MM.1S (cell line): ENCODE data around the gene GNG3.
"Not testable (repeated sequence)": the region's sequence is repeated elsewhere in the genome, so short reads cannot be mapped to it uniquely, and the experiment has no call there.

Source experiments
- DNase-seq: peaks from one replicate; pipeline ENCODE4 v3.0.0-alpha.2; 2015
- H2AFZ ChIP-seq: fragments of 300-600 bp; sonication (generic); 2 replicates; pipeline ENCODE4 v1.6.0; 2016; ENCODE audit warnings: antibody characterized with exemption, low read length
- H3F3A ChIP-seq: fragments of 300-600 bp; sonication (generic); 2 replicates; pipeline ENCODE4 v1.6.1; 2016; ENCODE audit warnings: mild to moderate bottlenecking, antibody characterized with exemption, low read length, moderate library complexity, mixed read lengths; ENCODE audit not compliant: insufficient read depth
- H3K27ac ChIP-seq: fragments of 300-600 bp; sonication (generic); 2 replicates; pipeline ENCODE4 v1.5.1; 2016; ENCODE audit warnings: mild to moderate bottlenecking, low read length
- H3K27me3 ChIP-seq: fragments of 300-600 bp; sonication (generic); replicated peaks from 2 replicates; pipeline ENCODE4 v1.6.0; 2016; ENCODE audit warnings: low read length; ENCODE audit not compliant: insufficient read depth
- H3K36me3 ChIP-seq: fragments of 300-600 bp; sonication (generic); replicated peaks from 2 replicates; pipeline ENCODE4 v1.6.1; 2016; ENCODE audit warnings: mild to moderate bottlenecking, low read length, mixed read lengths; ENCODE audit not compliant: insufficient read depth
- H3K4me1 ChIP-seq: fragments of 300-600 bp; sonication (generic); 2 replicates; pipeline ENCODE4 v1.6.1; 2016; ENCODE audit warnings: low read length, mixed read lengths
- H3K4me2 ChIP-seq: fragments of 300-600 bp; sonication (generic); 2 replicates; pipeline ENCODE4 v1.6.0; 2016; ENCODE audit warnings: low read depth, low read length
- H3K4me3 ChIP-seq: fragments of 300-600 bp; sonication (generic); 2 replicates; pipeline ENCODE4 v1.5.1; 2016; ENCODE audit warnings: low read length, mixed read lengths
- H3K79me2 ChIP-seq: fragments of 300-600 bp; sonication (generic); 2 replicates; pipeline ENCODE4 v1.6.1; 2016; ENCODE audit warnings: mixed run types, low read length, mixed read lengths
- H3K9ac ChIP-seq: fragments of 300-600 bp; sonication (generic); 2 replicates; pipeline ENCODE4 v1.6.1; 2016; ENCODE audit warnings: low read length, mixed read lengths
- H3K9me2 ChIP-seq: fragments of 300-600 bp; sonication (generic); replicated peaks from 2 replicates; pipeline ENCODE4 v1.6.1; 2016; ENCODE audit warnings: mild to moderate bottlenecking, low read length, mixed read lengths; ENCODE audit not compliant: insufficient read depth
- H3K9me3 ChIP-seq: fragments of 300-600 bp; sonication (generic); replicated peaks from 2 replicates; pipeline ENCODE4 v1.6.1; 2016; ENCODE audit warnings: mild to moderate bottlenecking, low read length, mixed read lengths; ENCODE audit not compliant: insufficient read depth
- H4K20me1 ChIP-seq: fragments of 300-600 bp; sonication (generic); 2 replicates; pipeline ENCODE4 v1.6.1; 2016; ENCODE audit warnings: mild to moderate bottlenecking, low read length, moderate library complexity, mixed read lengths; ENCODE audit not compliant: insufficient read depth
- EZH2 ChIP-seq: fragments of 300-600 bp; sonication (generic); optimal IDR thresholded peaks from 2 replicates; pipeline ENCODE3; 2017; ENCODE audit warnings: low read depth, mild to moderate bottlenecking, antibody characterized with exemption, low read length, mixed read lengths
- EZH2phosphoT487 ChIP-seq: fragments of 300-600 bp; sonication (generic); IDR thresholded peaks from 2 replicates; pipeline ENCODE4 v1.6.1; 2018; ENCODE audit warnings: antibody characterized with exemption, low read length
- TF ChIP-seq, protein P1 (sequence below): fragments of 300-600 bp; sonication (generic); IDR thresholded peaks from 2 replicates; pipeline ENCODE4 v1.5.1; 2016; ENCODE audit warnings: antibody characterized with exemption, low read length, mixed read lengths

The GNG3 gene

DNA sequence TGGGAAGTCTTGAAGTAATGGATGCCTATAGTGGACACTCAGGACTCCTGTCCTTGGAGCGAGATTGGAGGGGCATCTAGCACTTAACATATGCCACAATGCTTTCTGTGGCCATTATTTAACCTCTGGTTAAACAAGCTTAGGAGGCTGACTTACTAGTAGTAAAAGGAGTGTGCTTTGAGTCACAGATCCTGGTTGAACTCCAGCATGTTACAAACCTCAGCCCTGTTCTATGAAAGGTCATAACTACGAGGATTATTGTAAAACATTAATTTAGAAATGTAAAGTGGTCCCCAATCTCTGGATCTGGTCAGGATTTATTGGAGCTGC is 34.3 kb upstream of the GNG3 start:
- Histone ChIP-seq H3K4me3 (no peak overlapping the region), H3K4me1 (peaks cover 17% of the 10 kb centered on the region), H3K9me3 (no peaks in the 10 kb centered on the region), H2AFZ (no peak overlapping the region), H3K27me3 (no peaks in the 10 kb centered on the region), H4K20me1 (no peaks in the 10 kb centered on the region), H3K9ac (no peak overlapping the region), H3K36me3 (no peaks in the 10 kb centered on the region; the same call in none of the 2 replicates), H3K4me2 (peak overlapping the region; percentile 83; the same call in 1 of the 2 replicates), H3K9me2 (no peaks in the 10 kb centered on the region), H3K79me2 (peaks cover 60% of the 10 kb centered on the region), H3K27ac (no peak overlapping the region), H3F3A (peaks cover 33% of the 10 kb centered on the region)
- DNase-seq: no peak
- TF ChIP-seq EZH2phosphoT487 (no peak), EZH2 (no peak)
- TF ChIP-seq, protein P1, sequence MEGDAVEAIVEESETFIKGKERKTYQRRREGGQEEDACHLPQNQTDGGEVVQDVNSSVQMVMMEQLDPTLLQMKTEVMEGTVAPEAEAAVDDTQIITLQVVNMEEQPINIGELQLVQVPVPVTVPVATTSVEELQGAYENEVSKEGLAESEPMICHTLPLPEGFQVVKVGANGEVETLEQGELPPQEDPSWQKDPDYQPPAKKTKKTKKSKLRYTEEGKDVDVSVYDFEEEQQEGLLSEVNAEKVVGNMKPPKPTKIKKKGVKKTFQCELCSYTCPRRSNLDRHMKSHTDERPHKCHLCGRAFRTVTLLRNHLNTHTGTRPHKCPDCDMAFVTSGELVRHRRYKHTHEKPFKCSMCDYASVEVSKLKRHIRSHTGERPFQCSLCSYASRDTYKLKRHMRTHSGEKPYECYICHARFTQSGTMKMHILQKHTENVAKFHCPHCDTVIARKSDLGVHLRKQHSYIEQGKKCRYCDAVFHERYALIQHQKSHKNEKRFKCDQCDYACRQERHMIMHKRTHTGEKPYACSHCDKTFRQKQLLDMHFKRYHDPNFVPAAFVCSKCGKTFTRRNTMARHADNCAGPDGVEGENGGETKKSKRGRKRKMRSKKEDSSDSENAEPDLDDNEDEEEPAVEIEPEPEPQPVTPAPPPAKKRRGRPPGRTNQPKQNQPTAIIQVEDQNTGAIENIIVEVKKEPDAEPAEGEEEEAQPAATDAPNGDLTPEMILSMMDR: no peak

DNA sequence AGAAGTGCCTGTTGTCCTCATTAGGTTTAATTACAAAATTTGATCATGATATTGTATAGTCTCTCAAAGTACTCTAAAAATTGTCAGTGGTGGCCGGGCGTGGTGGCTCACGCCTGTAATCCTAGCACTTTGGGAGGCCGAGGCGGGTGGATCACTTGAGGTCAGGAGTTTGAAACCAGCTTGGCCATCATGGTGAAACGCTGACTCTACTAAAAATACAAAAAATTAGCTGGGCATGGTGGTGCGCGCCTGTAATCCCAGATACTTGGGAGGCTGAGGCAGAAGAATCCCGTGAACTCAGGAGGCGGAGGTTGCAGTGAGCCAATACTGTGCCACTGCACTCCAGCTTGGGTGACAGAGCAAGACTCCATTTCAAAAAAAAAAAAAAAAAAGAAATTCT is 32.1 kb upstream of the GNG3 start:
- H3K27me3 ChIP-seq, H2AFZ ChIP-seq, H3K9ac ChIP-seq, H3K4me2 ChIP-seq, H3K4me3 ChIP-seq, H3K27ac ChIP-seq, H4K20me1 ChIP-seq, H3K36me3 ChIP-seq, DNase-seq, H3K9me3 ChIP-seq, H3K9me2 ChIP-seq: not testable (repeated sequence)
- Histone ChIP-seq H3K79me2 (peaks cover 71% of the 10 kb centered on the region), H3K4me1 (peaks cover 18% of the 10 kb centered on the region), H3F3A (peaks cover 22% of the 10 kb centered on the region; the same call in 1 of the 2 replicates)

DNA sequence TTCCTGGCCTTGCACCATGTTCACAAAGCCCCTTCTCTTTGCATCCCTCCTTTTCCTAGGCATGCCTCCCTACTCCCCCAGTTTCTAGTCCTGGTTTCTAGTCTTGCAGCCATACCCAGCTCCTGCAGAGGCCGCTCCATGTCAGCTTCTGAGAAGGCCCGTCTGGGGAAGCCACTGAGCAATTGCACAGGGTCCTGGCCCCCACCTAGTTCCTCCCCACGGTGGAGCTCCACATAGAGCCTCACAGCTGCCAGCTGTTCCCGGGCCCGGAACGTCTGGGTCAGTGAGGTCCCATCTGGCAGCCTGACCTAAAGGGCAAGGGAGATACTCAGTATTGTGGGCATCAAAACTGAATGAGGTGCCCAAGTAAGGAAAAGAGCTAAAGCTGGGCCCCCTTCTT is 30.8 kb upstream of the GNG3 start:
- H3K9ac ChIP-seq: no peak overlapping the region
- TF ChIP-seq EZH2phosphoT487 (no peak), EZH2 (no peak)
- TF ChIP-seq, protein P1: no peak
- H3K27me3 ChIP-seq: no peaks in the 10 kb centered on the region
- H3K9me2 ChIP-seq: no peaks in the 10 kb centered on the region
- no peak overlapping the region for H3K4me3 ChIP-seq
- H3K4me1 ChIP-seq: peaks cover 18% of the 10 kb centered on the region
- DNase-seq: no peak
- no peaks in the 10 kb centered on the region for H3K9me3 ChIP-seq
- no peaks in the 10 kb centered on the region for H4K20me1 ChIP-seq
- H3K4me2 ChIP-seq: no peak overlapping the region
- H3K79me2 ChIP-seq: peaks cover 61% of the 10 kb centered on the region
- no peak overlapping the region for H3K27ac ChIP-seq
- H3F3A ChIP-seq: peaks cover 21% of the 10 kb centered on the region; the same call in 1 of the 2 replicates
- H2AFZ ChIP-seq: no peak overlapping the region
- no peaks in the 10 kb centered on the region; the same call in none of the 2 replicates for H3K36me3 ChIP-seq

DNA sequence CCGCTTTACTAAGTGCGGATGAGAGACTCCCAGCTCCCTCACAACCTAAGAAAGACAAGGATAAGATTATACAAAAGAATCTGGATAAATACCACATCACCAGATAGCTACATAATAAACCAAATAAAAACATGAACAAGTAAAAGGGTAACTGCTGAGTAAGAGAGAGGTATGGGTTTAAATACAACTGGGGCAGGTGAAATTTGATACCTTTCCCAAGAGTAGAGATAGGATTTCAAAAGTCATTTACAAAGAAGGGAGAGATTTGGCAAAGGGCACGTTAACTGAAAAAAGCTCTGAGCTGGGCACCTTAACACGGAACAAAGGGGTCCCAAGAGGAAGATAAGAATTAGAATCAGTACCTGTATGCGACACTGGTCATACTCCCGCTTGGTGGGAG is 30.3 kb upstream of the GNG3 start:
- Histone ChIP-seq H3K9me2 (no peaks in the 10 kb centered on the region), H3K9ac (no peak overlapping the region), H3K79me2 (peaks cover 57% of the 10 kb centered on the region), H3K4me1 (peaks cover 18% of the 10 kb centered on the region), H3F3A (peaks cover 17% of the 10 kb centered on the region; the same call in 1 of the 2 replicates), H3K36me3 (no peaks in the 10 kb centered on the region; the same call in none of the 2 replicates), H3K4me3 (no peak overlapping the region), H3K9me3 (no peaks in the 10 kb centered on the region), H3K27me3 (no peaks in the 10 kb centered on the region), H3K27ac (no peak overlapping the region), H2AFZ (no peak overlapping the region), H3K4me2 (0 out of 2 replicates have a peak overlapping the region, but pooled peaks have one; percentile 93), H4K20me1 (no peaks in the 10 kb centered on the region)
- DNase-seq: no peak
- TF ChIP-seq EZH2phosphoT487 (no peak), EZH2 (no peak)
